Measurements from ENCODE around the gene RIBC2.
A peak's percentile ranks its signal among the peaks of the same experiment; 100 is the strongest.
"Not testable (repeated sequence)": the region's sequence is repeated elsewhere in the genome, so short reads cannot be mapped to it uniquely, and the experiment has no call there.

RIBC2 gene

DNA sequence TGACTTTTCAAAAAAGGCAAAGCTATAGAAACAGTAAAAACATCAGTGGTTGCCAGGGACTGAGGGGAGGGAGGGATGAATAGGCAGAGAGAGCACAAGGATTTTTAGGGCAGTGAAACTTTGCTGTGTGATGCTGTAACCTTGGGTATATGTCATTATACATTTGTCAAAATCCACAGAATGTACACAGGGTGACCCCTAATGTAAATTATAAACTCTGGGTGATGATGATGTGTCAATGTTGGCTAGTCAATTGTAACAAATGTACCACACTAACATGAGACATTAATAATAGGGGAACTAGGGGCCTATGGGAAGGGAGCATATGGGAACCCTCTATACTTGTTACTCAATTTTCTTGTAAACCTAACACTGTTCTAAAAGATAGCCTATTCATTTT is 24.8 kb downstream of the RIBC2 start:
- Histone ChIP-seq H3K79me1 (replicated peaks; ENCODE audit: low read length, poor library complexity, severe bottlenecking) (no peaks in the 10 kb centered on the region), H2BK5ac (ENCODE audit: low read depth, low read length, poor library complexity, severe bottlenecking) (no peak overlapping the region), H3K4ac (ENCODE audit: low read depth in 1 of 2, low read length in 2 of 2) (no peak overlapping the region), H4K91ac (ENCODE audit: low read length) (no peak overlapping the region), H4K8ac (ENCODE audit: low read length) (no peak overlapping the region), H3K18ac (ENCODE audit: low read depth in 1 of 2, low read length in 2 of 2) (no peak overlapping the region), H2BK12ac (ENCODE audit: low read length in 2 of 2) (no peak overlapping the region), H3K23ac (ENCODE audit: low read length in 2 of 2) (no peak overlapping the region), H3K9me3 (ENCODE audit: control insufficient read depth, low read length) (no peaks in the 10 kb centered on the region), H3K14ac (ENCODE audit: low read length in 2 of 2) (no peak overlapping the region), H3K36me3 (ENCODE audit: control insufficient read depth in 1 of 2, insufficient read depth in 2 of 2, low read depth in 1 of 2, low read length in 2 of 2) (no peaks in the 10 kb centered on the region), H3K4me2 (ENCODE audit: low read length, poor library complexity, severe bottlenecking) (no peak overlapping the region), H3K27ac (ENCODE audit: low read length, poor library complexity, severe bottlenecking) (no peak overlapping the region), H3K27me3 (ENCODE audit: control insufficient read depth in 1 of 2, insufficient read depth in 1 of 2, low read length in 2 of 2) (peaks cover 0 to 3% of the 10 kb centered on the region in 2 experiments), H2BK15ac (ENCODE audit: low read depth, poor library complexity, severe bottlenecking) (no peak overlapping the region), H2AK5ac (ENCODE audit: low read length, severe bottlenecking) (no peak overlapping the region), H3K9ac (ENCODE audit: low read length) (no peak overlapping the region), H2AFZ (ENCODE audit: low read depth, low read length) (no peak overlapping the region), H3K4me3 (ENCODE audit: insufficient read depth in 1 of 2, low read depth in 1 of 2, low read length in 2 of 2) (no peak overlapping the region), H3K4me1 (ENCODE audit: control insufficient read depth, insufficient read depth, low read depth, low read length) (peaks cover 9% of the 10 kb centered on the region), H2BK120ac (ENCODE audit: low read depth, low read length) (no peak overlapping the region)
- DNase-seq: peak; percentile 38

- H3K4me2 ChIP-seq (ENCODE audit: low read length, poor library complexity, severe bottlenecking); H3K27ac ChIP-seq (ENCODE audit: low read length, poor library complexity, severe bottlenecking); H2BK12ac ChIP-seq (ENCODE audit: low read length in 2 of 2); H4K8ac ChIP-seq (ENCODE audit: low read length); H3K9me3 ChIP-seq (ENCODE audit: control insufficient read depth, low read length); H3K79me1 ChIP-seq (replicated peaks; ENCODE audit: low read length, poor library complexity, severe bottlenecking); H3K18ac ChIP-seq (ENCODE audit: low read depth in 1 of 2, low read length in 2 of 2); H3K14ac ChIP-seq (ENCODE audit: low read length in 2 of 2); H3K23ac ChIP-seq (ENCODE audit: low read length in 2 of 2); H2AFZ ChIP-seq (ENCODE audit: low read depth, low read length); H3K4me1 ChIP-seq (ENCODE audit: control insufficient read depth, insufficient read depth, low read depth, low read length); H3K27me3 ChIP-seq (ENCODE audit: control insufficient read depth in 1 of 2, insufficient read depth in 1 of 2, low read length in 2 of 2); DNase-seq; H2BK120ac ChIP-seq (ENCODE audit: low read depth, low read length); H2AK5ac ChIP-seq (ENCODE audit: low read length, severe bottlenecking); H3K4me3 ChIP-seq (ENCODE audit: insufficient read depth in 1 of 2, low read depth in 1 of 2, low read length in 2 of 2); H2BK15ac ChIP-seq (ENCODE audit: low read depth, poor library complexity, severe bottlenecking); H3K4ac ChIP-seq (ENCODE audit: low read depth in 1 of 2, low read length in 2 of 2); H2BK5ac ChIP-seq (ENCODE audit: low read depth, low read length, poor library complexity, severe bottlenecking); H4K91ac ChIP-seq (ENCODE audit: low read length); H3K36me3 ChIP-seq (ENCODE audit: control insufficient read depth in 1 of 2, insufficient read depth in 2 of 2, low read depth in 1 of 2, low read length in 2 of 2): not testable (repeated sequence)
- 70% methylated on average over 13 of the region's 13 CpGs for WGBS
- H3K9ac ChIP-seq (ENCODE audit: low read length): peak overlapping the region; percentile 49
Measured at GRCh38 chr22:45440688-45441087, 27.2 kb downstream of the RIBC2 start.

GRCh38 chr22:45441138-45441537 is 27.6 kb downstream of the RIBC2 start:
- no peak overlapping the region for H2BK120ac ChIP-seq (ENCODE audit: low read depth, low read length)
- H3K4me3 ChIP-seq (ENCODE audit: insufficient read depth in 1 of 2, low read depth in 1 of 2, low read length in 2 of 2): no peak overlapping the region
- H3K27ac ChIP-seq (ENCODE audit: low read length, poor library complexity, severe bottlenecking): no peak overlapping the region
- H2BK5ac ChIP-seq (ENCODE audit: low read depth, low read length, poor library complexity, severe bottlenecking): no peak overlapping the region
- no peak overlapping the region for H2BK15ac ChIP-seq (ENCODE audit: low read depth, poor library complexity, severe bottlenecking)
- no peak overlapping the region for H3K18ac ChIP-seq (ENCODE audit: low read depth in 1 of 2, low read length in 2 of 2)
- peaks cover 7% of the 10 kb centered on the region for H3K4me1 ChIP-seq (ENCODE audit: control insufficient read depth, insufficient read depth, low read depth, low read length)
- H2AFZ ChIP-seq (ENCODE audit: low read depth, low read length): no peak overlapping the region
- H3K14ac ChIP-seq (ENCODE audit: low read length in 2 of 2): no peak overlapping the region
- no peaks in the 10 kb centered on the region for H3K79me1 ChIP-seq (replicated peaks; ENCODE audit: low read length, poor library complexity, severe bottlenecking)
- no peak overlapping the region for H4K8ac ChIP-seq (ENCODE audit: low read length)
- no peaks in the 10 kb centered on the region for H3K9me3 ChIP-seq (ENCODE audit: control insufficient read depth, low read length)
- 36% methylated on average over 5 of the region's 10 CpGs for WGBS
- DNase-seq: peak; percentile 62
- no peak overlapping the region for H3K23ac ChIP-seq (ENCODE audit: low read length in 2 of 2)
- no peak overlapping the region for H3K4ac ChIP-seq (ENCODE audit: low read depth in 1 of 2, low read length in 2 of 2)
- H3K9ac ChIP-seq (ENCODE audit: low read length): peak overlapping the region; percentile 49
- peaks cover 0 to 3% of the 10 kb centered on the region in 2 experiments for H3K27me3 ChIP-seq (ENCODE audit: control insufficient read depth in 1 of 2, insufficient read depth in 1 of 2, low read length in 2 of 2)
- H3K36me3 ChIP-seq (ENCODE audit: control insufficient read depth in 1 of 2, insufficient read depth in 2 of 2, low read depth in 1 of 2, low read length in 2 of 2): no peaks in the 10 kb centered on the region
- no peak overlapping the region for H4K91ac ChIP-seq (ENCODE audit: low read length)
- H3K4me2 ChIP-seq (ENCODE audit: low read length, poor library complexity, severe bottlenecking): no peak overlapping the region
- no peak overlapping the region for H2AK5ac ChIP-seq (ENCODE audit: low read length, severe bottlenecking)
- H2BK12ac ChIP-seq (ENCODE audit: low read length in 2 of 2): peak overlapping the region in 1 of 2 experiments; percentile 75

DNA sequence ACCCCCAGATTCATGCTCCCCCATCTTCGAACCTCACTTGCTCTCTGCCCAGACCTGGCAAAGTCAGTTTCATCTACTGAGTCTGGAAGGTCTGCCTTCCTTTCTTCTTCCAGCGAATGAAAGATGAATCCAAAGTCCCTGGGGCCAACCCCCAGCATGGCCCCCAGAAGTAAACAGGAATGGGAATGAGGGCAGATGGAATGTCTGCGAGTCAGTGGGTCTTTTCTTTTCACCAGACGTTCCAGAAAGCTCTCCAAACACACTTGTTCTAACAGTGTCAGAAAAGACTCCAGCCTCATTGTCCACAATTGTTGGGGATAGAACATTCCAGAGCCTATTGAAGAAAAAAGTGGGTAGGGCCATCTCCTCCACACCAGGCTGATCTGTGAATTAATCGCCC is 28.6 kb downstream of the RIBC2 start:
- Histone ChIP-seq H3K4me1 (ENCODE audit: control insufficient read depth, insufficient read depth, low read depth, low read length) (peaks cover 7% of the 10 kb centered on the region), H2AK5ac (ENCODE audit: low read length, severe bottlenecking) (no peak overlapping the region), H3K4ac (ENCODE audit: low read depth in 1 of 2, low read length in 2 of 2) (peak overlapping the region in 1 of 2 experiments; percentile 8), H3K4me3 (ENCODE audit: insufficient read depth in 1 of 2, low read depth in 1 of 2, low read length in 2 of 2) (no peak overlapping the region), H3K4me2 (ENCODE audit: low read length, poor library complexity, severe bottlenecking) (no peak overlapping the region), H4K91ac (ENCODE audit: low read length) (no peak overlapping the region), H3K36me3 (ENCODE audit: control insufficient read depth in 1 of 2, insufficient read depth in 2 of 2, low read depth in 1 of 2, low read length in 2 of 2) (no peaks in the 10 kb centered on the region), H3K79me1 (replicated peaks; ENCODE audit: low read length, poor library complexity, severe bottlenecking) (no peaks in the 10 kb centered on the region), H2BK15ac (ENCODE audit: low read depth, poor library complexity, severe bottlenecking) (no peak overlapping the region), H2AFZ (ENCODE audit: low read depth, low read length) (no peak overlapping the region), H3K23ac (ENCODE audit: low read length in 2 of 2) (no peak overlapping the region), H3K18ac (ENCODE audit: low read depth in 1 of 2, low read length in 2 of 2) (peak overlapping the region in 1 of 2 experiments; percentile 56), H3K9me3 (ENCODE audit: control insufficient read depth, low read length) (no peaks in the 10 kb centered on the region), H2BK12ac (ENCODE audit: low read length in 2 of 2) (peak overlapping the region in 1 of 2 experiments; percentile 75), H3K9ac (ENCODE audit: low read length) (no peak overlapping the region), H3K14ac (ENCODE audit: low read length in 2 of 2) (no peak overlapping the region), H3K27me3 (ENCODE audit: control insufficient read depth in 1 of 2, insufficient read depth in 1 of 2, low read length in 2 of 2) (peaks cover 0 to 3% of the 10 kb centered on the region in 2 experiments), H2BK5ac (ENCODE audit: low read depth, low read length, poor library complexity, severe bottlenecking) (no peak overlapping the region), H2BK120ac (ENCODE audit: low read depth, low read length) (no peak overlapping the region), H3K27ac (ENCODE audit: low read length, poor library complexity, severe bottlenecking) (no peak overlapping the region), H4K8ac (ENCODE audit: low read length) (no peak overlapping the region)
- WGBS: 61% methylated on average over 5 of the region's 5 CpGs
- no peak for DNase-seq
